Activated T-cell treated with anti-CD3 and anti-CD28 coated beads for 1 hour (primary cell): ENCODE measurements around the gene FES.

Experiments
- DNase-seq: peaks from one replicate; pipeline ENCODE4 v3.0.0-alpha.2; 2020; ENCODE audit warnings: low read depth

The FES gene

DNA sequence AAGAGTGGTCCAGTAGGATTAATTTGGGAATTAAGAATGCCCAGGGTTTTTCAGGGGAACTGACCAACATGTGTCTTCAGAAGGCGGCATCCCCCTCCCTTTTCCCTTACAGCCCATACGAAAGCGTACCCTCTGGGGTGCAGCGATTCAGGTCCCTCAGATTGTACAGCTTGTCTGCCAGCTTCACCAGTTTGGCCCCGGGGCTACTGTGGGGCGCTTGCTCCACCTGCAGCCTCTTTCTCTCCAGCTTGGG, 47.2 kb downstream of the FES start:
- DNase-seq: no peak

- DNase-seq: peak; percentile 90
Measured at GRCh38 chr15:90931828-90932659, 47.7 kb downstream of the FES start, which contains the start of gene HDDC3. HDDC3 (minus strand) TSS chr15:90932549; CDS start chr15:90932540, 9 bp downstream.

DNA sequence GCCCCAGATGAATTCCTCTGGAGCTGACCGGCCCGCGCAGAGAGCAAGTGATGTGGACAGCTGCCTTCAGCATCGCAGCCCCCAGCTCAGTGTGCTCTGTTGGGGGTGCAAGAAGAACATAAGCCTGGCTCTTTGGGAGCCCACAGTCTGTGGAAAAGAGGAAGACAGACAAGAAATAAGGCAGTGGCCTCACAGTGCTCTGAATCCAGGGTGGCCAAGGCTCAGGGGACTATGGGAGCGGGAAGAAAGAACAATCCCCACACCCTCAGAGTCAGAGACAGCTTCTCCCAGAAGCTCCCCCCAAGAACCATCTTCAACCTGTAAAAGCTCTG, 48.3 kb downstream of the FES start:
- no peak for DNase-seq

DNA sequence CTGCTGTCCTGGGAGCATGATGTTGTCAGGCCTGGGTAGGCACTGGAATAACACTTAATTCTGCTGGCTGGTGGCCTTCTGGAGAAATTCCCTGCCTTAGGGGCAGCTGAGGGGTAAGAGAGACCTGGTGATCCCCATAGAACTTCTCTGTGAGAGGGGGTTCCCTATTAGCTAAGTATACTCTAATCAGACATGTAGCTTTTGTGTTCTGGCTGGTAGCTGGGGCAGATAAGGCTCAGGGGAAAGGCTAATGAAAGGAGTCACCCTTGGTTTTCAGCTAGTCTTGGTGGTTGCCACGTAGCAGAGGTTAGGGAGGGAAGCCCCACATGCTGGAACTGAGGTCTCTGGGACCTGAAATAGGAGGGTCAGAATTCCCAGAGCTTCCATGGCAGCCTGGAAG, 49.0 kb downstream of the FES start:
- DNase-seq: no peak

DNA sequence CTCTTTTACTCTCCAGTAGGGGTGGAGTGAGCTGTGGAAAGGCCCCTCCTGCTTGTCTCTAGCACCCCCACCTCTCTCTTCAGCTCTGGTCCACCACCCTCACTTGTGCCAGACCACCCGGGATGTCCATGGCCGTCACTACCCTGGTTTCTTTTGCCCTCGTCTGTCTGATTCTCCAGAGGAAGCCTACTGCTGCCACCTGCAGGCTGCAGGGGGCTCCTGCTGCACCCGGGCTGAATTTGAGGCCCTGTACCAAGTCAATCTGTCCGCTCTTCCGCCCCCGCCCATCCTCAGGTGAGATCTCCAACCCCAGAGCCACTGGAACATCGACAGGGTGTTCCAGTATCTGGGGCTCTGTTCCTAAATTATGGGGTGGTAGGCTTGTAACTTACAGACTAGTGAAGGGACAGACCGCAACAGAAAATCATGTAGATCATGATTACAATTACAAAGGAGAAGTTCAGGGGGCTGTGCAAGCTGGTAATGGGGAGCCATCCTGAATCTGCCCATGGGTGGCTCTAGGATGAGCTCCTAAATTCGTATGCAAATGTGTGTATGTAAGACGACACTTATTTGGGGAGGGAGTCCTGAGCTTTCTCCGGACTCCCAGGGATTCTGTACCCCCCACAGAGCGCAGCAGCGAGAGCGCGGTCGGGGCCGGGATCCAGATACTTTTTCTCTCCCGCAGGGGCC, 50.1 kb downstream of the FES start:
- peak; percentile 81 for DNase-seq

GRCh38 chr15:90934949-90935751, 50.8 kb downstream of the FES start, which contains the start of gene UNC45A:
UNC45A (plus strand) TSS chr15:90935285; CDS start chr15:90935325, 40 bp downstream.
- DNase-seq: peak; percentile 97

DNA sequence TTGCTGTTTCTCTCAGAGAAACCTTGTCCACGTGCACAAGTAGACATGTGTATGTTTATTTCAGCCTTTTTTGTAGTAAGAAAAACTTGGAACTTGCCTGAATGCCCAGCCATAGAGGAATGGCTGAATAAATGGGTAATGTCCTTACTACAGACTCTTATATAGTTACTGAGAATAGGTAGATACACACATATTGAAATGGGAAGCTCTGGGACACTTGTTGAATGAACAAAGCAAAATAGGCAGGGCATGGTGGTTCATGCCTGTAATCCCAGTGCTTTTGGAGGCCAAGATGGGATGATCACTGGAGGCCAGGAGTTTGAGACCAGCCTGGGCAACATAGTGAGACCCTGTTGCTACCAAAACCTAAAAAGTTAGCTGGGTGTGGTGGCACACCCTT, 52.5 kb downstream of the FES start:
- no peak for DNase-seq

DNA sequence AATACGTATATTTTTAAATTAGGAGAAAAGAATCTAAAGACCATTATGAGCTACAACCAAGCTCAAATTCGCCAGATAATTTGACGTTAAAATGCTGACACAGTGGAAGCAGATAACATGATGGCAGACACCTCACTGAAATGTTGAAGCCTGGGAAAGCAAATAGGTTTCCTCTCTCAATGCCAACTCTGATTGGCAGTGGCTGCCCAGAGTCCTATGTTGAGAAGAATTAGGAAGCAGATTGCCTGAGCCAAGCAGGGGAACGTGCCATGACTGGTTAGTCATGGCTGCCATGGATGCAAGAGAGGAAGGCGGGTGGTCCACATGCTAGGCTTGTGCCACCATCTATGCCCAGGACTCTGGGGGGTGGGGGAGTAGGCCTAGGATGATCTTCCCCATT, 54.0 kb downstream of the FES start:
- DNase-seq: no peak

DNA sequence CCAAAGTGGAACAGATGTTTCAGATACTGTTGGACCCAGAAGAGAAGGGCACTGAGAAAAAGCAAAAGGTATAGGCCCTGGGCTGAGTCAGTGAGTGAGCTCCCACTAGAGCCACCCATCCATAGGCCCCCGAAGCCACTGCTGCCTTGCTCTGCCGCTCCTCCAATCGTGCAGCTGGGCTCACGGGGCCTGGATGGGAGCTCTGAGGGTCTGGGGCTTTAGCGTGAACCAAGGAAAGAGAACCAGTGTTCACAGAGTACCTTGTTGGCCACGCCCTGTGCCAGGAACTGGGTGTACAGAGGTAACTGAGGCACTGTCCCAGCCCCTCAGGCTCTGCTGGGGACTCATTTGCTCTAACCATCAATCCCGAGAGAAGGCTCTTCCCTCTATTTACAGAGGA, 55.5 kb downstream of the FES start:
- no peak for DNase-seq

DNA sequence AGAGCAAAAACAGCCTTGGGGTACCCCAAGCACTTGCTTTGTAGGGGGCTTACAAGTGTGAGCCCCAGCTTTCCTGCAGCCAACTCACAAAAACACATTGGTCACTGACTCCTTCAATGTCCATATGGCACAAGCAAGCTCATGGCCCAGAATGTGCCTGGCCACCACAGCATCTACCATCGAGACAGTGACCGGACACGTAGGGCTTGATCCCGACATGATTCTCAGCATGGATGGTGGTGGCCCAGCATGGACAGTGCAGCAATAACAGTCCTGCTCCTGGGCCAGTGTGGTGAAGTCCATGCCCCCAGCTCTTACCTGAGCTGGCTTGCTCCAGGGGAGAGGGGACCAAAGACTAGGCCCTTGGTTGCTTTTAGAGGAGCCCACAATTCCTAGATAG, 56.7 kb downstream of the FES start:
- no peak for DNase-seq

DNA sequence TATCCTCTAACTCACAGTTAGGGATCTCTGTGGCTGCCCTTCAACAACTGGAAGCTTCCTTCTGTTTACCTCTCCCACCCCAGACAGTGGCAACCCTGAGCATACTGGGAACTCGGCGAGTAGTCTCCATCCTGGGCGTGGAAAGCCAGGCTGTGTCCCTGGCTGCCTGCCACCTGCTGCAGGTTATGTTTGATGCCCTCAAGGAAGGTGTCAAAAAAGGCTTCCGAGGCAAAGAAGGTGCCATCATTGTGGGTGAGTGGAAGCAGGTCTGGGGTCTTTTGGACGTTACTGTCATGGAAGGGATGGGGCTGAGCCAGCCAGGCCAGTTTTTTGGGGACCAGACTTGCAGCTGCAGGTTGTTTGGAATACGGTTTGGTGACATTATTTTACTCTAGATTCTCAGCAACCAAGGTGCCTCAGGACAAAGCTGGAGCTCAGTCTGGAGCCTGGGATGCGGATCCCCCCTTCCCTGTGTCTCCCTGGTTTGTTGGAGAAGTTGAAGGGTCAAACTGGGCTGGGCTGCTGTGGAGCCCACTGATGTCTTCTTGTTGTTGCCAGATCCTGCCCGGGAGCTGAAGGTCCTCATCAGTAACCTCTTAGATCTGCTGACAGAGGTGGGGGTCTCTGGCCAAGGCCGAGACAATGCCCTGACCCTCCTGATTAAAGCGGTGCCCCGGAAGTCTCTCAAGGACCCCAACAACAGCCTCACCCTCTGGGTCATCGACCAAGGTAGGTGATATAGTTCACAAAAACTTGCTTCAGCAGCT, 58.2 kb downstream of the FES start:
- DNase-seq: no peak

- no peak for DNase-seq
Measured at GRCh38 chr15:90945091-90945490, 60.8 kb downstream of the FES start.
